HL-60/S4 treated with retinoic acid at 250 ng/mL for 4 days and 3 days (cell line): ENCODE data around the gene METTL8.
"Not testable (repeated sequence)": the region's sequence is repeated elsewhere in the genome, so short reads cannot be mapped to it uniquely, and the experiment has no call there.

ENCODE experiments used
- in situ Hi-C: fragments of 300-500 bp; cut with MboI; formaldehyde crosslinking; loops from 2 replicates; pipeline ENCODE4 v1.7.0; 2022; ENCODE audit warnings: low sequenced_read_pairs

Gene METTL8

DNA sequence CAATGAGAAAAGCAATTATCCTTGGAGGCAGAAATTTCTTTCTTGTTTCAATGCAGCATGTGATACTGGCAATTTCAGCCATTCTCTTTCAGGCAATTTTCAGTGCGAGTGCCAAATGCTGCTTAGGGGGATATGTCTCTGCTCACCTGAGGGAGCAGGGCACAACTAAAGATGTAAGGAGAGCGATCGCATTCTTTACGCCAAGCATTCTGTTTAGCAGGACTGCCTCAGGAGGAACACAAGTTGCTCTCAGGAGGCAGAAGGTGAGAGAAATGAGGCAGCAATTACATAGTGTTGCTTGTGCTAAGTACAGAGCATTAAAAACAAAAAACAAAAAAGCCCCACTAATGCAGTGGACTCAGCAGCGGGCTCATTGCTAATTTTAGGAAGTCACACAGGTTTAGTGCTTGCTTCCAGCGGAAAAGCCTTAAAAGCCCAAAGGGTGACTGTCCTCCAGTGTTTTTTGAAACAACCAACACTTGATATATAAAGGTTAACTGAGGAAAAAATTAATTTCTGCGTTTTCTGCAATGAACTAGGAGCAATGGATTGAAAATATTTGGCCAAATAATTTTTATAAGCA lies 116.9 kb downstream of the METTL8 start:
- in situ Hi-C loops: no loop called here

- in situ Hi-C loops: no loop called here
Measured at GRCh38 chr2:171316220-171316619, 117.6 kb downstream of the METTL8 start.

GRCh38 chr2:171315781-171316180 lies 118.0 kb downstream of the METTL8 start:
- in situ Hi-C loops: no loop called here

- in situ Hi-C loops: not testable (repeated sequence)
Measured at GRCh38 chr2:171312182-171312581, 121.6 kb downstream of the METTL8 start.

GRCh38 chr2:171311589-171311988 lies 122.2 kb downstream of the METTL8 start:
- in situ Hi-C loops: not testable (repeated sequence)

DNA sequence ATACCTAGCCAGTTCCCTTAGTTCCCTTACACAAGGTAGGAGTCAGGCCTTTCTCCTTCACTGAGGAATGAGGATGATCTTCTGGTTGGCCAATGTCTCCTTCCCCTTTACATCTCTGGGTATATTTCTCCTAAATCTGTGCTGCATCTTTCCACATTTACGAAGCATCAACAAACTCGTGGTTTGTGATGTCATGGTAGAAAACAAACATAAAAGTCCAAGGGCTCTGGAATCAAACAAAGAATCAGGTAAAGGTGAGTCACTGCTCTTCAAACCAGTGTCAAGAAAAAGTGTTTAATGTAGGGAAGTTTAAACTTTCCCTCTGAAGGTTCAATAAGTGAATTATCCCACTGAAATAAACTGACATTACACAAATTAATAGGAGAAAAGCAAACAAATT lies 122.9 kb downstream of the METTL8 start:
- in situ Hi-C loops: no loop called here

DNA sequence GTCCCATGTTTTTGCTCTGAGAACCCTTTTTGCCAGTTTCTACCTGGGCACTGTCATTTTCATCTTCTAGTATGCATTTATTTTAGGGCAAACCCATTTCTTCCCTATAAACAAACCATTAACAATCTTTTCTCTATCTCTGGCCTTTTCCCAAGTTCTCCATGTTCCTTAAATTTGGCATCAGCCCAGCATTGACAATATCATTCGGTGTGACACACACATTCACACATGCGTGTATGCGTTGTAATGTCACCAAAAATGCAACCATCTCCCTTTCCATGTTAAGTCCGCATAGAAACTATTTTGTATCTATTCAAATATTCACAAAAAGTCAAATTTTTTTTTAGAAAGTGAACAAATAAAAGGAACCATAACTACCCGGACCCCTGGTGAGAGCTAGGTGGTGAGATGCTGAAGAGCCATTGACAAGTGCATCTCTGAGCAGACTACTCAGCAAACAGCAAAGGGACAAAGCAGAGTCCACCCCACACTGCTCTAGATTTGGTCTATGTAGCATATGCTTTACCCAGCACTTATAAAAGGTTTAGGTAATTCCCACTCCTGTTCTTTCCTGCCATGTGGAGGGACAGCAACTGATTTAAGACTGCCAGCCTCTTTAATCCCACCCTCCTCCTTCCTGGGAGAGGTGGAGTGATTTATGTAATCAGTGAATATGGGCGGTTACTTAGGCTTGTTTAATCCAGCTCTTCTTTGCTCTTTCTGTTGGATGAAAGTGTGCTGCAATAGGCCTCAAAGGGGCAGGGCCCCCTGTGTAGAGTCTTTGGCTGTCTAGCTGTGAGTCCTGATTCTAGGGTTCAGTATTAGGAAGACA lies 124.1 kb downstream of the METTL8 start:
- in situ Hi-C loops: no loop called here

DNA sequence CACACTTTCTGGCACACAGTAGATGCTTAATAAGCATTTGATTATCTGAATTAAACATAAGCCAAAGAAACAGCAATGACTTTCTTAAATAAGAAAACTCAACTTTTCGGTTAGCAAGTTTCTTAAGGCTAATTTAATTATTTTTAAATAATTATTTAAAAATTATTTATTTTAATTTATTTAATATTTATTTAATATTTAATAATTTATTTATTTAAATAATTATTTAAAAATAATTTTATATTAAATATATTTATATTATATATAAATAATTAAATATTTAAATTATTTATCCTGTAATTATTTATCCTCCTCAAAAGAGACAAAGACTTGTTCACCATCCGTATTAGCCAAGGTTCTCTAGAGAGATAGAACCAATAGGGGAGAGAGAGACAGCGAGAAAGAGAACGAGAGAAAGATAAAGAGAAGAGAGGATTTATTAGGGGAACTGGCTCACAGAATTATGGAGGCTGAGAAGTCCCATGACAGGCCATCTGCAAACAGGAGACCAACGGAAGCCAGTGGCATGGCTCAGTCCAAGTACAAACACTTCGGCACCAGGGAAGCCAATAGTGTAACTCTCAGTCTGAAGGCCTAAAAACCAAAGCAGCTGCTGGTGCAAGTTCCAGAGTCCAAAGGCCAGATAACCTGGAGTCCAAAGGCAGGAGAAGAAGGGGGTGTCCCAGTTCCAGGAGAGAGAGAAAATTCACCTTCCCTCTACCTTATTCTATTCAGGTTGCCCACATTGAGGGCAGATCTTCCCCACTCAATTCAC lies 125.3 kb downstream of the METTL8 start:
- in situ Hi-C loops: no loop called here

DNA sequence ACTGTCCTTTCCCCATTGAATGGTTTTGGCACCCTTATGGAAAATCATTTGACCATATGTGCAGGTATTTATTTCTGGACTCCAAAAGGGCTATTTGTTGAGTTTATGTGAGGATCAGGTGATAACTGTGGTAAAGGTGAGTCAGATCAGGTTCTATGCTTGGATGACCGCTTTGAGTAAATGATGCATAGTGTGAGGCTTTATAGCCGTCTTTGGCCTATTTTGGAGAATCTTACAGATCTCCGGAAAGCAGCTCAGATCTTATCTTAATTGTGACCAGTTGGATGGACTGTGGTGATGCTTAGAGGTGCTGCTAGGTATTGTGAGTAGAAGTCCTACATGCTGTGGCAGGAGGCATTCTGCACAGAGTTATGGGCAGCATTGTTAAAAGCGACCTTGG lies 126.2 kb downstream of the METTL8 start:
- in situ Hi-C loops: no loop called here

DNA sequence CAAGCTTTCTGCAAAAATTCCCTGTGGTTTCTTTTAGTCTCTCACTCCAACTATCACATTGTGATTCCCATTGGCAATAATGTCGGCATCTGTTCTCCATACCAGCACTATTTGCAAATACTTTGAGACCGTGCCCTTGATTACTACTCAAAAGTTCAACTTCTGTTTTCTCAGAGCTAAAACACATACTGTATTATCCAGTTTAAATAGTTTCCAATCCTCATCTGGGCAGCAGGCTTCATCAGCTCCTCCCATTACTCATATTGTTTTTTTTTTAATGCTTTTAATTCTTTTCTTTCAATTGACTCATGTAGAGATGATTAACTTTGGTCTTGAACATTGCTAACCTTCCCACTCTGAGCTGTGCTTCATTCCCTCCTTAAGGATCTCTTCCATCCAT lies 135.8 kb downstream of the METTL8 start:
- in situ Hi-C loops: no loop called here

DNA sequence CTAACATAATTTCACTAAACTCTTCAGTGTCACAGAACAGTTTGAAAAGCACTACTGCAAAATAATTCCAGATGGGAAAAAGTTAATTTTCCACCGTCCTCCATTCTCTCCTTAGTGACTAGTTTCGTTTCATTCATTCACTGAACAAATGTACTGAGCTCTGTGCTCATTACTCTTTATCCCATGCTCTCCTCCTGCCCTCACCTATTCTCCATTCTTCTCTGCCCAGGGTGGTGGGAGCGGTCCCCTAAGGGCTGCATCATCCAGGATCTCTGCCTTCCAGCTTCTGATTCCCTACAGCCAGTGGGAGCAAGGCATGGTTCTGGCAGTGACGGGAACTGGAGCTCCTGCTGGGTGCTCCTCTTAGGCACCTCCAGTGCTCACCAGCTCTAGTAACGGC lies 139.2 kb downstream of the METTL8 start:
- in situ Hi-C loops: no loop called here

- in situ Hi-C loops: no loop called here
Measured at GRCh38 chr2:171293661-171294060, 140.1 kb downstream of the METTL8 start.

- in situ Hi-C loops: no loop called here
Measured at GRCh38 chr2:171289991-171290390, 143.8 kb downstream of the METTL8 start.

DNA sequence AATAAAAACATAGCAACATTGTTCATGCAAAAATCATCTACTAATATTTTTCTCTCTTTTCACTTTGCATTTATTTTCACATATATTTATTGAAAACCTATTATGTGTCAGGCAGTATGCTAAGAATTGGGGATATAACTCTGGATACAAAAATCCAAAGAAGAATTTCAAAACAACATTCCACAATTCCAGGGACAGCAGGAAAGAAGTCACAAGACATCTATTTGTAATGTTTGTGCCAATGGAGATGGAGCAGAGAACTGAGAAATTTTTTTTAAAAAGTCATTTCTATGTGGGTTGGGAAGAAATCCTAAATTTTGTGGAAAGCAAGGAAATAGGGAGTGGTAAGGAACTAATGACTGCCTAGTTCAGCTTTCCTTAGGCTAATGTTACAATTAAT lies 144.5 kb downstream of the METTL8 start:
- in situ Hi-C loops: no loop called here

GRCh38 chr2:171287611-171288010 lies 146.2 kb downstream of the METTL8 start:
- in situ Hi-C loops: no loop called here

- in situ Hi-C loops: no loop called here
Measured at GRCh38 chr2:171287036-171287571, 146.7 kb downstream of the METTL8 start.

DNA sequence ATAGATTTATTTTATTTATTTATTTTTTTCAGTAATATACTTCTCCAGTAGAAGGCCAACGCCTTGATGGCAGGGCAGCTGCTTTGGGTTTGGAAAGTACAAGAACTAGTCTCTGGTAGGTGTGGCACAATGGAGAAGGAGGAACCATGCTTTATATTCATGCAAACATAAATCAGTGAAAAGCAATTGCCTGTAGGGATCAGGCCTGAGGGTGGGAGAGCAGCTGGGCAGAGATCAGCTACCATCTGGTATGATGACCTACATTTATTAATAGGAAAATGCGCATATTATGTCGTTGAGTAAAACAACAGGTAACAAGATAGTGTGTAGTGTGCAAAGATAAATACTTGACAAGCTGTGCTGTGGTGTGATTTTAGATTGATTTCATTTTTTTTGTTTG lies 152.7 kb downstream of the METTL8 start:
- in situ Hi-C loops: no loop called here

- in situ Hi-C loops: no loop called here
Measured at GRCh38 chr2:171279983-171280790, 153.6 kb downstream of the METTL8 start.

DNA sequence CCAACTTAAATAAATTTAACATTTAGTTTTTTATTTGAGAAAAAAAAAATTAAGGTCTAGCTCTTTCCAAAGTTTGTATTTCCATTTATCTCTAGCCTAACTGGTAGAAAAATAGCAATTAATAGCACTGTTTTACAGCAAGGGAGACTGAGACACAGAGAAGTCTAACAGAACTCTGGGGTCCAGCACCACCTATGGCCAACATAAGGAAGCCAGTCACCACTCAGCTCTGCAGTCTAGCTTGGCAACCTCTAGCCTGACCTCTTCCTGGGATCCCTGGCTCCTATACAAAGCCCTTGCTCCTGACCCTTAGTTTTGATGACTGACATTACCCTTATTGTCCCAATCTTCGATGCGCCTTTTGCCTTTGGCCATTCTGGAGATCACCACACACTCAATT lies 159.0 kb downstream of the METTL8 start:
- in situ Hi-C loops: no loop called here

GRCh38 chr2:171271971-171272436 lies 161.8 kb downstream of the METTL8 start:
- in situ Hi-C loops: no loop called here

- in situ Hi-C loops: no loop called here
Measured at GRCh38 chr2:171271386-171271785, 162.4 kb downstream of the METTL8 start.
